ENCODE results near the gene CXCL8.

The CXCL8 gene

DNA sequence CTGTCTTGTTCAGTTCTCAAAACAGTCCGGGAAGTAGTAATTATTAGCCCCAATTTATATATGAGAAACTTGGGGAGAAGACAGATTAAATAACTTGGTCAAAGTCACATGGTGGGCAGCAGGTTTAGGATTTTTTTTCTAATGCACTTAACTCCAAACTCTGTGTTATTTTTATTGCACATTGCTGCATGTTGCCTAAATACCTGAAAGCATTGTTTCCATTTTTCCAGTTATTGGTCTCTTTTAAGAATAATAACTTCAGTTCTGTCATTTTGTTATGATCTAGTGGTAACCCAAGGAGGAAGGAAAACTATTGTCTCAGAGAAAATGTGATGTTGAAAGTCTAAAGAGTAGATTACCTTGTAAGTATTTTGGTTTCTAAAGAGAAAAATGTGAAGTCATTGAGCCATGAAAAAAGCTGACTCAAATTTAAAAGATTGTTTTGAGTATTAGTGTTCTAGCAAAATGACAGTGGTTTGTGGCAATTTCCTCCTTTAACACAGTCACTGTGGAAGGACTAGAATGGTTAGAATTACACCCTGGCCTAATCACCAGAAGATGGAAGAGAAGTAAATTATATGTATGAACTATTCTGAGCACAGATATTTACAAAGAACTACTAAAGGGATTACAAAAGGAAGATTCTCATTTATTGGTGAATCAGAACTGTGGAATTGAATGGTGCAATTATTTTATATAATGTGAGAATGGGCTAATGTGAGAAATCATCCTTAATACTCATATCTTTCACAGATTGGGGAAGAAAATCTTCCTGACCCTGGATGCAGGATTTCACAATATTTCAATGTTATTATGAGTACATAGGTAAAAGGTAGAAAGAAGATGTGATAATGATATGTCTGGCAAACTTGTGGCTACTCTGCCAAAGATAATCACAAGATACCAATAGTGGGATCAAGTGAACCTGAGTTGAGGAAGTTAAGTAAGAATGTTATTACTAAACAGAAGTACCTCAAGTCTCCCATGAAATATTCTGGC lies 21.7 kb upstream of the CXCL8 start:
- DNase-seq: no peak

- DNase-seq: no peak
These were observed 18.9 kb upstream of the CXCL8 start for GRCh38 chr4:73721435-73721834.

DNA sequence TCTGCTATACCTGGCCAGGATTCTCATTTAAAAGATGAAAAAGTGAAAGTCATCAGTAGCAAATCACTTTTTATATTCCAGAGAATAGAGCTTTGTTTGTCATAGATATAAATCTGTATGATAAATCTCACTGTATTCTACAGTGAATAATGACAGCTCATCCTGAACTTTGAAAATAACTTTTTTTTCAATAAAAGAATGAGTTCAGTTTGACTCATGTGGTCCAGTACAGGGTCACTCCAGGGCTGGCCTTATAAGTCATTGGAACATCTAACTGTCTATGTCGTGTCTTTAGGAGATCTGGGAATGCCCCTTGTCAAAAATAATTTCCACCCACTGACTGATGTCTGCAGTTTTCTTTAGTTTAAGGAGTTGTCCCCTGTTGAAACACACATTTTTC lies 18.5 kb upstream of the CXCL8 start:
- no peak for DNase-seq

- DNase-seq: no peak
These were observed 17.3 kb upstream of the CXCL8 start for GRCh38 chr4:73723023-73723422.

- DNase-seq: no peak
These were observed 16.4 kb upstream of the CXCL8 start for GRCh38 chr4:73723928-73724327.

- DNase-seq: no peak
These were observed 14.9 kb upstream of the CXCL8 start for GRCh38 chr4:73725510-73725909.

DNA sequence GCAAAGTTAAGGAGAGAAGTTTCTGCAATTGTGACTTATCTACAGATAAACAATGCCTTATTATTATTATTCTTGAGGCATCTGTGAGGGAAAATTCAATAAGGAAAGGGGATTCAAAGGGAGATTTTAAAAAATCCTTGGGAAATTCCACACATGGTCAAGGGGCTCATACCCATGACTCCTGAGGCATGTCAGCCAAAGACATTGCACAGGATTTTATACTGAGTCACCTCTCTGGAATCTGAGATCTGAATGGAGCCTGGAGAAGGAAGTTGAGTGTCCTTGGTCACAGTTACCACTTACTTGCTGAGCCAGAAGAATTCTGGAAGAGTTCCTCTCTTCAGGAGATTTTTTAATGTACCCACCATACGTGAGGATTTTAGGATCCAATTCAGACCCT lies 14.4 kb upstream of the CXCL8 start:
- DNase-seq: no peak

DNA sequence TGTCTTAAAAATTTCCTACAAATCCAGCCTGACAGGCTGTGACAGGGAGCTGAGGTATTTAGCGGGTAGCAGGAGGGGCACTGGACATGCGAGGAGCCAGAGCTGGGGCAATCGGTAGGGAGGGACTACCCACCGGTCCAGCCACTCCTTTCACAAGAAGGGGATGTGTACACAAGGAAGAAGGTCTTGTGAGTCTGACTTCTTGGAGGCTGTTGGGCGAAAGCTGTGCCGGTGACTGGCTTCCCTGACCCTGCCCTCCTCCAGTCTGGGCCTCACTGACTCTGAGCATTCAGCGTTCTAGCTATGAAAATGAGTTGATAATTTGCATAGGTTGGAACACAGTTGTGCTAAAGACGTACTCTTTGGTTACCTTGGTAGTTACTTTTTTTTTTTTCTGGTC lies 12.7 kb upstream of the CXCL8 start:
- no peak for DNase-seq

- DNase-seq: no peak
These were observed 12.2 kb upstream of the CXCL8 start for GRCh38 chr4:73728091-73728741.

DNA sequence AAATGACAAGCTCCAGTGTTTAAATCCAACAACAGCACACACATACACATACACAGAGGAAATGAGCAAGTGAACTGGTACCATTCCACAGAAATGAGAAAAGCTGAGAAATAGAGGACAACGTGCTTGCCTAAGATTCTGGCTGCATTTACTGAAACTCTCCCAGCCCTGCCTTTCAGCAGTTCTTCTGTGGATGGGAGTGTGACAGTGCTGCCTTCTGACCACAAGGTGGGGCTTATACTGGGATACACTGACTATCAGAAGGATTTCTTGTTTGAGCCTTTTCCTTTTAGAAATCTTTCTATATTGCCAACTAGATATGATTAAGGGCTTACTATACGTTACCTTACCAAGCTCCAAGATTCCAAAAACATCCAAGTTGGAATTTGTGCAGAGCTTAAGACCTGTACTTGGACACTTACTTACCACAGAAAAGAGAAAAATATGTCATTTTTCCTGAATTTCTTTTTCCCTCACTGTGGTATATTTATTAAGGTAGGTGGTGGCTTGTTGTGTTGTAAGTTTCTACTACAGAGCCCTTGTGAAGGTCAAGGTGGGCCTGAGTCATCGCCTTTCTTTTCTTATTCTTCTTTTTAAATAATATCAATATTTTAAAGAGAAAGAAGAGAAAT lies 10.7 kb upstream of the CXCL8 start:
- no peak for DNase-seq

- no peak for DNase-seq
These were observed 10.1 kb upstream of the CXCL8 start for GRCh38 chr4:73730292-73730691.

GRCh38 chr4:73730867-73731266 lies 9.5 kb upstream of the CXCL8 start:
- no peak for DNase-seq

- no peak for DNase-seq
These were observed 8.3 kb upstream of the CXCL8 start for GRCh38 chr4:73731968-73732610.

DNA sequence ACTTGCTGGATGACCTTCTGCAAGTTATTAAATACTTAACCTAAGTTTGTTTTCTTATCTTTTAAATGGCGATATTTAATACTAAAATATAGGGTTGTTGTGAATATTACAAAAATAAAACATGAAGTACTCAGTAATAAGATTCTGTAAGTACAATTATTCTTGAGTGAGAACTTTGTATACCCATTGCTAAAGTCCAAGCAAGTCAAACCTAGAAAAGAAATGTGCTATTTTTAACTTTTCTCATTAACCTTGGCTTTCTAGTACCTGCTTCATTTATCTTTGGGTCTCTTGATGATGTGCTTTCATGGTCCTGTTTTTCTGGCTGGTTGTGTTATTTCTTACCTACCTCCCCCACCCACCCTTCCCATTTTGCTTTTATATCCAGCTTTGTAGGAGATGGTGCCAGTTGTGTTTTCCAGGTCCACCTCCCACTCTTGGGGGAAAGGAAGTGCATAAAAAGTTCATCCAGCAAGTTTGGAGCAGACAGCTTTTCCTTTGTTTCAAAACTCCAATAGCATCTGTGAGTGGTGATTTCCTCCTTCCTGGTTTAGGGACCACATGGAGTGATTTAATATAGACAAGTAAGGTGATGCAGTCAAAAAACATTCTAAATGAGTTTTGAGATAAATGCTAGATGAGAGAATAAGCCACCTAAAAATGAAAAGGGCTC lies 7.5 kb upstream of the CXCL8 start:
- no peak for DNase-seq

GRCh38 chr4:73734530-73735001 lies 5.8 kb upstream of the CXCL8 start:
- DNase-seq: no peak

DNA sequence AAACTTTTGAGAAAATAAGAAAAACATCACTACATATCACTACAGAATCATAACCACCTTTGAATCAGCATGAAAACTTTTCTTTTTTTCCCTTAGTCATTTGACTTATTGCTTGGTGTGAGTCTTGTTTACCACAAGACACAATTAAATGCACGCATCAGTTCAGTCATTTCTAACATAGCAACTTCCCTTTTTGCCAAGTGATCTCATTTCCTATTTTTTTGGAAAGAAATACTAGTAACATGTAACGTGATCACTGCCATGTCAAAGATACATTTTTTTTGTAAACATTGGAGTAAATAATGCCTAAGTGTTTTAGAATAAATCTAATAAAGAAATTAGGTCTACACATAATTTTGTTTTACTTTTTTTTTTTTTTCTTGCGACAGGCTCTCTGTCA lies 5.1 kb upstream of the CXCL8 start:
- DNase-seq: no peak

DNA sequence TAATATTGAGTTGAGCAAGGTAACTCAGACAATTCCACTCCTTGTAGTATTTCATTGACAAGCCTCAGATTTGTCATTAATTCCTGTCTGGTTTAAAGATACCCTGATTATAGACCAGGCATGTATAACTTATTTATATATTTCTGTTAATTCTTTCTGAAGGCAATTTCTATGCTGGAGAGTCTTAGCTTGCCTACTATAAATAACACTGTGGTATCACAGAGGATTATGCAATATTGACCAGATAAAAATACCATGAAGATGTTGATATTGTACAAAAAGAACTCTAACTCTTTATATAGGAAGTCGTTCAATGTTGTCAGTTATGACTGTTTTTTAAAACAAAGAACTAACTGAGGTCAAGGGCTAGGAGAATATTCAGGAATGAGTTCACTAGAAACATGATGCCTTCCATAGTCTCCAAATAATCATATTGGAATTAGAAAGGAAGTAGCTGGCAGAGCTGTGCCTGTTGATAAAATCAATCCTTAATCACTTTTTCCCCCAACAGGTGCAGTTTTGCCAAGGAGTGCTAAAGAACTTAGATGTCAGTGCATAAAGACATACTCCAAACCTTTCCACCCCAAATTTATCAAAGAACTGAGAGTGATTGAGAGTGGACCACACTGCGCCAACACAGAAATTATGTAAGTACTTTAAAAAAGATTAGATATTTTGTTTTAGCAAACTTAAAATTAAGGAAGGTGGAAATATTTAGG lies 821 bp downstream of the CXCL8 start:
- no peak for DNase-seq

GRCh38 chr4:73741750-73742489 lies 1.6 kb downstream of the CXCL8 start:
- no peak for DNase-seq

DNA sequence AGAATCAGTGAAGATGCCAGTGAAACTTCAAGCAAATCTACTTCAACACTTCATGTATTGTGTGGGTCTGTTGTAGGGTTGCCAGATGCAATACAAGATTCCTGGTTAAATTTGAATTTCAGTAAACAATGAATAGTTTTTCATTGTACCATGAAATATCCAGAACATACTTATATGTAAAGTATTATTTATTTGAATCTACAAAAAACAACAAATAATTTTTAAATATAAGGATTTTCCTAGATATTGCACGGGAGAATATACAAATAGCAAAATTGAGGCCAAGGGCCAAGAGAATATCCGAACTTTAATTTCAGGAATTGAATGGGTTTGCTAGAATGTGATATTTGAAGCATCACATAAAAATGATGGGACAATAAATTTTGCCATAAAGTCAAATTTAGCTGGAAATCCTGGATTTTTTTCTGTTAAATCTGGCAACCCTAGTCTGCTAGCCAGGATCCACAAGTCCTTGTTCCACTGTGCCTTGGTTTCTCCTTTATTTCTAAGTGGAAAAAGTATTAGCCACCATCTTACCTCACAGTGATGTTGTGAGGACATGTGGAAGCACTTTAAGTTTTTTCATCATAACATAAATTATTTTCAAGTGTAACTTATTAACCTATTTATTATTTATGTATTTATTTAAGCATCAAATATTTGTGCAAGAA lies 2.3 kb downstream of the CXCL8 start:
- no peak for DNase-seq

DNA sequence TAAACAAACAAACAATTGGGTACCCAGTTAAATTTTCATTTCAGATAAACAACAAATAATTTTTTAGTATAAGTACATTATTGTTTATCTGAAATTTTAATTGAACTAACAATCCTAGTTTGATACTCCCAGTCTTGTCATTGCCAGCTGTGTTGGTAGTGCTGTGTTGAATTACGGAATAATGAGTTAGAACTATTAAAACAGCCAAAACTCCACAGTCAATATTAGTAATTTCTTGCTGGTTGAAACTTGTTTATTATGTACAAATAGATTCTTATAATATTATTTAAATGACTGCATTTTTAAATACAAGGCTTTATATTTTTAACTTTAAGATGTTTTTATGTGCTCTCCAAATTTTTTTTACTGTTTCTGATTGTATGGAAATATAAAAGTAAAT lies 2.9 kb downstream of the CXCL8 start:
- DNase-seq: no peak

DNA sequence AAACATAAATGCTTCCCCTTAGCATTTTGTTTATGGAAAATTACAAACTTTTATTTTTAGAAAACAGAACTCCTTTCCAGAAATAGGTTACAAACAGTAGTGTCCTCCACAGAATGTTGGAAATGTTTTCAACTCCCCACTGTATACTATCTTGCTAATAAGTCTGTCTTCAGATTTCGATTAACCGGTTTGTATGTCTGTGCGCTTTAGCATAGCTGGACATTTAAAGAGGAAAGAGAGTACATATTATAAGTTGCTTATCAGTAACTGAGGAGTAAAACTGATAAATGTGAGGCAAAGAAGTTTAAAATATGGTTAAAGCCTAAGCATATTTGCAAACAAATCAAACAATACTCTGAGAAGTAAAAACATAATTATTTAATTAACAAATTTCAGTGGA lies 3.4 kb downstream of the CXCL8 start:
- no peak for DNase-seq

Data from stimulated activated CD8-positive, alpha-beta memory T cell treated with anti-CD3 and anti-CD28 coated beads, Interleukin-4, amount 100 ng/mL, for 48 hours (primary cell).